GM12873 (cell line): ENCODE results near the gene EML4.

Source experiments
- TF ChIP-seq, protein P1 (sequence below): IDR thresholded peaks from 2 replicates; pipeline ENCODE4 v1.5.1; 2012; ENCODE audit warnings: low read depth, mild to moderate bottlenecking, moderate library complexity, low read length, control low read depth; ENCODE audit not compliant: insufficient read depth; ENCODE audit errors: missing control alignments

EML4 gene

GRCh38 chr2:42197792-42198191, 28.6 kb downstream of the EML4 start:
- TF ChIP-seq, protein P1, sequence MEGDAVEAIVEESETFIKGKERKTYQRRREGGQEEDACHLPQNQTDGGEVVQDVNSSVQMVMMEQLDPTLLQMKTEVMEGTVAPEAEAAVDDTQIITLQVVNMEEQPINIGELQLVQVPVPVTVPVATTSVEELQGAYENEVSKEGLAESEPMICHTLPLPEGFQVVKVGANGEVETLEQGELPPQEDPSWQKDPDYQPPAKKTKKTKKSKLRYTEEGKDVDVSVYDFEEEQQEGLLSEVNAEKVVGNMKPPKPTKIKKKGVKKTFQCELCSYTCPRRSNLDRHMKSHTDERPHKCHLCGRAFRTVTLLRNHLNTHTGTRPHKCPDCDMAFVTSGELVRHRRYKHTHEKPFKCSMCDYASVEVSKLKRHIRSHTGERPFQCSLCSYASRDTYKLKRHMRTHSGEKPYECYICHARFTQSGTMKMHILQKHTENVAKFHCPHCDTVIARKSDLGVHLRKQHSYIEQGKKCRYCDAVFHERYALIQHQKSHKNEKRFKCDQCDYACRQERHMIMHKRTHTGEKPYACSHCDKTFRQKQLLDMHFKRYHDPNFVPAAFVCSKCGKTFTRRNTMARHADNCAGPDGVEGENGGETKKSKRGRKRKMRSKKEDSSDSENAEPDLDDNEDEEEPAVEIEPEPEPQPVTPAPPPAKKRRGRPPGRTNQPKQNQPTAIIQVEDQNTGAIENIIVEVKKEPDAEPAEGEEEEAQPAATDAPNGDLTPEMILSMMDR = no peak

- TF ChIP-seq, protein P1 = no peak
Observed at GRCh38 chr2:42198466-42198865, 29.3 kb downstream of the EML4 start.

GRCh38 chr2:42199002-42199401, 29.8 kb downstream of the EML4 start:
- TF ChIP-seq, protein P1 = no peak

GRCh38 chr2:42199626-42200025, 30.5 kb downstream of the EML4 start:
- TF ChIP-seq, protein P1 = no peak

DNA sequence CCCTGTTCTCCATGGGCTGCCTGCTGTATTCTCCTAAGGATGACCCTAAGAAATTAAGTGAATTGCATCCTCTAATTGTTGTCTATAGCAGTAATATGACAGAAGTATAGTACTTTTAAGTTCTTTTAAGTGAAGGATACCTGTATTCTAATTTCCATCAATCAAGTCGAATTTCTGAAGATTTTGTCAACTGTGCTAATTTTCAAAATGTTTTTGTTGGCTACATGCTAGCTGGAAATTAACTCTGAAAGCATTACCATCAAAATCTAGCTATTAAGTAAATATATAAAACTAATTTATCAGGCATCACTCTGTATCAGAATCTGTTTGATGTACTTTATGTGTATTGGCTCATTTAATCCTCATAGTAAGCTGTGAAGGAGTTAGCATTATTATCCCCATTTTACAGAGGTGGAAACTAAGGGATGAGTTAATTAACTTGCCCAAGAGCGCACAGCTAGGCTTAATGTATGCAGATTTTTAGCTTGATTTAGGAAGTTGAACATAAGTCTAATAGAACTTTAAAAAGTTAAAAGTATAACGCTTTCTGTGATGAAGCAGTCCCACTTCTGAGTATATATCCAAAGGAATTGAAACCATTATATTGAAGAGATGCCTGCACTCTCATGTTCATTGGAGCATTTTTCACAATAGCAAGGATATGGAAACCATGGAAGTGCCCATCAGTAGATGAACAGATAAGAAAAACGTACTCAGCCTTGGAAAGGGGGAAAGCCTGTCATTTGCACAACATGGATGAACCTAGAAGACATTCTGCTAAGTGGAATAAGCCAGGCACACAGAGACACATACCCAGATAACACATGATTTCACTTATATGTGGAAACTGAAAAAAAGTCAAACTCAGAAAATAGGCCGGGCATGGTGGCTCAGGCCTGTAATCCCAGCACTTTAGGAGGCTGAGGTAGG, 32.0 kb downstream of the EML4 start:
- TF ChIP-seq, protein P1 = no peak

DNA sequence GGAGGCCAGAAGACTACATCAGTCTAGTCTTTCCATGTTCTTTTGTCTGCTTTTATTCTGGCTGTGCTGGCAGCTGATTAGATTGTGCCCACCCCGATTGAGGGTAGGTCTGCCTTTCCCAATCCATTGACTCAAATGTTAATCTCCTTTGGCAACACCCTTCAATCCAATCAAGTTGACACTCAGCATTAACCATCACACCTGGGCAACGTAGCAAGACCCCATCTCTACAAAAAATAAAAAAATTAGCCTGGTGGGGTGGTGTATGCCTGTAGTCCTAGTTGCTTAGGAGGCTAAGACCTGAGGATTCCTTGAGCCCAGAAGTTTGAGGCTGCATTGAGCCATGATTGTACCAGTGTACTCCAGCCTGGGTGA, 33.5 kb downstream of the EML4 start:
- TF ChIP-seq, protein P1 = no peak

- TF ChIP-seq, protein P1 = no peak
Observed at GRCh38 chr2:42203792-42204191, 34.6 kb downstream of the EML4 start.
